HT1080 (cell line): ENCODE results near the gene EHHADH. TPM values are rescaled to one million over a fixed set of nuclear protein-coding genes. Genes with fewer than 3 reads are reported as not detected.

Experiments
- DNase-seq: peaks from one replicate; pipeline ENCODE4 v3.0.0-alpha.2; 2015; ENCODE audit warnings: low read depth
- total RNA-seq: library from RNA; depleted of rRNA; stranded (reverse); fragments of >200 nt; shearing (Covaris generic); gene quantifications from 2 replicates; pipeline ENCODE4 v1.2.3, GENCODE V29; 2014

Gene EHHADH
- total RNA-seq, 1 experiment from 2014 or later: 6.8 TPM

- DNase-seq: no peak
Measured at GRCh38 chr3:185199671-185200070, 54.2 kb downstream of the EHHADH start.

DNA sequence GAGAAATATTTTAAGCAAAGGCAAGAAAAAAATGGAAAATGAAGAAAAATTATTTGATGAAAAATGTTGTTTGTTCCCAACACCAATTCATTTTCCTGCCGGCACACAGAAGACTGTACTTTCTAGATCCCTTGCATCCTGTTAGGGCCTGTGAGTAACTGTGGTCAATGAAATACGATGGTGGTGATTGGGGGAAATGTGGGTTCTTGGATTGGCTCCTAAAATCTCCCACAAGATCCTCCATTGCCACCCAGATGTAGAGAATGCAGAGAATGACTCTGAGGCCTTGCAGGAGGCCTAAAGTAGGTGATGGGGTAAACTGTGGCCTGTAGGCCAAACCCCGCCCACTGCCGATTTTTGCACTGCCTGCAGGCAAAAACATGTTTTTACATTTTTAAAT, 54.6 kb downstream of the EHHADH start:
- peak; percentile 42 for DNase-seq

DNA sequence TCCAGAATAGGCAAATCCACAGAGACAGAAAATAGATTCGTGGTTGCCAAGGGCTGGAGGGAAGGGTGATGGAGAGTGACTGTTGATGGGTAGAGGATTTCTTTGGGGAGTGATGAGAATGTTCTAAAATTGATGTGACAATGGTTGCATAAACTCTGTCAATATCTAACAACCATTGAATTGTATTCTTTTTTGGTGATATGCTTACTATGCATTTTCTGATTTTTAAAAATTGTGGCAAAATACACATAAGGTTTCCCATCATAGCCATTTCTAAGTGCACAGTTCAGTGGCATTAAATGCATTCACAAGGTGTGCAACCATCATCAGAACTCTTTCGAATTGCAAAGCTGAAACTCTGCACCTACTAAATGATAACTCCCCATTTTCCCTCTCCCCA, 56.8 kb downstream of the EHHADH start:
- no peak for DNase-seq

DNA sequence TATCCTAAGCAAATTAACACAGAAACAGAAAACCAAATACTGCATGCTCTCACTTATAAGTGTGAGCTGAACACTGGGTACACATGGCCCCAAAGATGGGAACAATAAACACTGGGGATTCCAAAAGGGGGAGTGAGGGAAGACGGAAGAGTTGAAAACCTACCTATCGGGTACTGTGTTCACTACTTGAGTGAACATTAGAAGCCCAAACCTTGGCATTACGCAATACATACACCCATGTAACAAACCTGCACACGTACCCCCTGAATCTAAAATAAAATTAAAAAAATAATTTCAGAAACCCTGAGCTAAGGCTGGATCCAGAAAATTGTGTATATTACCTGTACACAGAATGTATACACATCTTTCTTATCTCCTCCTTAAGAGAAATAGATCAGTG, 58.2 kb downstream of the EHHADH start:
- no peak for DNase-seq

DNA sequence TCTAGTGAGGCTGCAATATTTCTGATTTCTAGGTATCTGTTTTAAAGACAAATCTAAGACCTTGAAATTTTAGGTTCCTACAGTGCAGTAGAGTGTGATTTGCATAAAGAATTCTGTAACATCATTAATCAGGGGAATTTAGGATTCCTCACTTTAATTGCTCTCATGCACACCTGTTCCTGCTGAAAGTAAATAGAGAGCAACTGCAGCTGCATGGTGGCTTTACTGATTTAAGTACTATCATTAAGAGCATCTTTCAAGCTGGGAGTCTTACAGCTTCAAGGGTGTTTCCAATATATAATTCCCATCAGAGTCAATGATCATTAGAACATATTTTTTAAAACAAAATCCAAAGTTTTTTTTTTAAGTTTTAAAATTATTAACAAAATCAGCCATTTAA, 65.0 kb downstream of the EHHADH start:
- DNase-seq: no peak

DNA sequence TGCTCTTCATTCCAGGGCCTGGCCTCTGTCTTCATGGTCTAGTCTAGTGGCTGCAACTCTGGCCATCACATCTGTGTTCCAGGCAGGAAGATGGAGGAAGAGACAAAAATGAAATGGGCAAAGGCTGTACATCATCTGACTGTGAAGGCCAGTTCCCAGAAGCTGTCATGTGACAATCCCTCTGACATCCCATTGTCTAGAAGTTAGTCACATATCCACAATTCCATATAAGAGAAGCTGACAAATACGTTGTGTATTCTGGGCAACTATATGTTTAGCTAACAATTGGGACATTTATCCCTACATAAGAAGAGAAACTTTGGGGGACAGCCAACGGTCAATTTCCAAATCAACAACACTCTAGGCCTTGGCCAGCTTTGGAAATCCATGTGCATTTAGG, 66.5 kb downstream of the EHHADH start:
- DNase-seq: no peak

- peak; percentile 46 for DNase-seq
Measured at GRCh38 chr3:185176750-185177359, 77.0 kb downstream of the EHHADH start.

GRCh38 chr3:185175370-185175987, 78.4 kb downstream of the EHHADH start:
- DNase-seq: peak; percentile 24

DNA sequence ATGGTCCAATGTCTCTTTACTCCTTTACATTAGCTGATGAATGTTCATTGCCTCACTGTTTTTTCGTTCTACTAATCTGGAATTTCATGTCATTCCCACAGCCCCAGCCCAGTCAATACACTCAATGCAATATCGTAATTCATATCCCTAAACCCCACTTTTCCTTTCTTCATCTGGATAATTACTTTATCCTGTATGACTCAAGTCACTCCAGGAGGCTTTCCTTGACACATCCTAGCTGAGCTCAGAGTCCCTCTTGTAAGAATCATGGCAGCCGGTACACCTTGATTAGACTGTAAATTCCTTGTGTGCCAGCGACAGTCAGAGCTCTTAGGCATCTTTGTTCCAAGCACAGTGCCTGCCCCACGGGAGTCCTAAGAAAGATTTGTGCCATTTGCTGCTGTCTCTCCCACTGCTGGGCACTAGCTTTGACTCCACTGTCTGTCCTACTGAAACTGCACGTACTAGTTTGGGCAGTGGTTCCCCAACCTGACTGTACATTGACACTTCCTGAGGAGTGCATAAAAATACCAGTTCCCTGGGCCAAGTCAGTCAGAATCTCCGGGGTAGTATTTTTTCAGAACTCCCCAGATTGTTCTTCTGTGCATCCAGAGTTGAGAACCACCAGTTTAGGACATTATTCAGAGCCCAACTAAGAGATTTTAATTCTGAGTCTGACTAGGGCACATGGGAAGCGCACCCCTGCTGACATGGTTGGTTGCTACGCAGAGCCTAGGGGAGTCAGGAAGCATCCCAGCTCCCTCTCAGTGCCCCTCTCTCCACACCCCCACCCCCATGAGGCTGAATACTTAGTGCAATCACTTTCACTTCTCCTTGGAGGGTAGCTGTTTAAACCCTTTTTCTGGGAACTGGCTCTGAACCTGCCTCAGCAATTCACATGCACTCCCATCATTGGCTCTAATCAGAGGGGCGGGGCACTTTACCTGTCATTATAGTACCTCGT, 81.5 kb downstream of the EHHADH start:
- DNase-seq: peak; percentile 52

DNA sequence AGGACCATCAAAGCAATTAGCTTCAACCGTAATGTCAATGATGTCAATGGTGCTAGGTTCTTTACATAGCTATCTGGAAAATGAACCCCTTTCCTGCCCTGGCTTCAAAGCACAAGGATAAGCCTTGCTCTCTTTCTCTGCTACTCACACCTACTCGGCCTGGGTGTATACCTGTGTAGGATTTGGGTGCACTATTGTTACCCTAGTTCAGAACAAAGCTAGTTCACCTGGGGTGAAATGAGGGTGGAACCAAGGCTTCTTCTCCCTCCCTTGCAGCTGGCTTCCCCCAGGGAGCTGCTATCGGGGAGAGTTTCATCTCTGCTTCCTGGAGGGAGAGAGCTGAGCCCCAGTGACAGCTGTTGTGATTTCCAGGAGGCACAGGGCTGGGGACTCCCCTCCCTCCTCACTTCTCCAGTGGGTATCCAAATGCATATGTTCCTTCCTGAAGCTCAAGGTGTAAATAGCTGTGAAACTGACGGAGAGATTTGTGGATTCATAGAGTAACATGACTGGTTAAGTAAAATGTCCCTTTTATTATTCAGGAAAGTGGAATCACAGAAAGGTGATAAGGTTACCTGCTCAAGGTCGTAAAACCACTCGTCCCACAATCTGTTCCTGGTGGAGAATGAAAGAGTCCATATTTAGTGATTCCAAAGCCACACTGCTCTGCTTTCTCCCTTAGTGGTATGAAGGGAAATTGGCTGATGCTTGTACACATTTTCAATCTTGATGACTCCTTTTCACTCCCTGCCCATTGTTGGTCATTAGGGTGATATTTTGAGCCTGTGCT, 89.2 kb downstream of the EHHADH start:
- no peak for DNase-seq

DNA sequence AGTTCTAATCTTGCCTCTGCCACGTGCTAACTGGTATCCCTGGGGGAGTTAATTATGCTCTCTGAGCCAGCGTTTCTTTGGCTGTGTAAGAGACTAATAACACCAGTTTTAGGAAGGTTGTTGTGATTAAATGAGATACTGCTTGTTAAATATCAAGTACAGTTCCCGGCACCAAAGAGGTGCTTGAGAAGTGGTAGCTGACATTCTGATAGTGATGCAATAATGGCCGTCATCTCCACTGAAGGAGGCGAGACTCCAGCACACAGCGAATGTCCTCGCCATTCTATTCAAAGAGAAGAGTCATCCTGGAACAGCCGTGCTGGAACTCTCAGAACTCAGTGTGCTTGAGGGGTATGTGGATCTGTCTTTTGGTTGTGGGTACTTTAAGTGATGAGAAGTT, 91.2 kb downstream of the EHHADH start:
- no peak for DNase-seq

DNA sequence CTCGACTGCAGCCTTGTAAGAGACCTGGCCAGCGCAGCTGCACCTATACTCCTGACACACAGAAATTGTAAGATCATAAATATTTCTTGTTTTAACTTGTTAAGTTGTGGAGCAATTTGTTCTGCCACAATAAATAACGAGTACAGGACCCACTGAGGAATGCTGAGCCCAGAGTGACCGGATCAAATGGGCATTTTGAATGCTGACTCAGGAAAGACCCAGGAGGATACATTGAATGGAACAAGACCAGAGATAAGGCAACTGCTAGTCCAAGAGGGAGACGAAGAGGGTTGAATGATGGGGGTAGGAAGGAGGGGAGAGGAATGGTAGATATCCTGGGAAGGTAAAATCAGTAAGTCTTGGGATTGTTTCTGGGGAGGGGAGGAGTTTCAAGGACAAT, 92.1 kb downstream of the EHHADH start:
- DNase-seq: no peak

DNA sequence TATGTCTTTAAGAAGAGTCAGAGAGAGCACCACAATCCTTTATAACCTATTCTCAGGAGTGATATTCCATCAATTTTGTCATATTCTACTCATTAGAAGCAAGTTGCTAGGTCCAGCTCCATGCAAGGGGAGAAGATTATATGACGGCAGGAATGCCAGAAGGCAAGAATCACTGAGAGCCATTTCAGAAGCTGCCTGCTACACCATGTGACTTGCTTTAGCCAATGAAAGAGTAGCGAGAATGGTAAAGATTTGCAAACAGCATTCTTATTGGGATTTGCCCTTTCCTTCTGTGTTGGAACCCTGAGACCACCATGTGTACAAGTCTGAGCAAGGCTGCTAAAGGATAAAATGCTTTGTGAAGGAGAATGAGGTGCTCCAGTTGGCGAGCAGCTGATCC, 96.5 kb downstream of the EHHADH start:
- DNase-seq: no peak

- no peak for DNase-seq
Measured at GRCh38 chr3:185155678-185156077, 98.2 kb downstream of the EHHADH start.

DNA sequence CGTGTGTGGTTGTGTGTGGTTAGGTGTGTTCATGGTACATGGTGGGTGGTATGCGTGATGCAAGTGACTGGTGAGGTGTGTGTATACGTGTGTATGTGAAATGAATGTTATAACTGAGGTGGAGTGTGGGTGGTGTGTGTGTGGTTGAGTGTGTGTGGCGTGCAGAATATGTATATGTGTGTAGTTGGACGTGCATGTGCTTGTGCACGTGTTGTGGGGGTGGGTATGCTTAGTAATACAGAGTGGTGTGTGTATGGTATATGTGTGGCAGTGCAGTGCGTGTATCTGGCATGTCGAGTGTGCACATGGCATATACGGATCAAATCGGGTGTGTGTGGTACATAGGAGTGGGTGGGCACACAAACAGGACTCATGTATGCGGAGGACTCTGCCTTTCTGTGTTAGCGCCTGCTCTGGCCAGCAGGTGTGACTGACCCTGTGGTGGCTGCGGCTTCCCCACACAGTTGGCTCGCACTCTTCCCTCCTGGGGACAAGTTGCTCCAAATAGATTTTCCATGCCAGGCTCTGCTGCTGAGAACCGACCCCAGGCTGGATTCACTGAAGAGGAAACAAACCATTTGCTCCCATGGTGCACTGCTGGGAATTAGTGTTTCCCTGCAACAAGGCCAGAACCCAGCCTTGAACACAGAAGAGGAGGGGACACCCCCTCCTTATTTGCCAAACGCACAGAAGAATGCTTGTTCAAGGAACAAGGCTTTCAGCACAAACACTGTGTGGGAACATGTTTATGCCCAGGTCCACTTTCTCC, 99.8 kb downstream of the EHHADH start:
- DNase-seq: no peak

GRCh38 chr3:185153171-185153771, 100.6 kb downstream of the EHHADH start:
- no peak for DNase-seq

GRCh38 chr3:185152410-185153170, 101.3 kb downstream of the EHHADH start, which contains the start of gene C3orf70:
TSS of gene C3orf70 (minus strand) at chr3:185153060. CDS start at chr3:185152823, 237 bp downstream.
- peak; percentile 52 for DNase-seq

DNA sequence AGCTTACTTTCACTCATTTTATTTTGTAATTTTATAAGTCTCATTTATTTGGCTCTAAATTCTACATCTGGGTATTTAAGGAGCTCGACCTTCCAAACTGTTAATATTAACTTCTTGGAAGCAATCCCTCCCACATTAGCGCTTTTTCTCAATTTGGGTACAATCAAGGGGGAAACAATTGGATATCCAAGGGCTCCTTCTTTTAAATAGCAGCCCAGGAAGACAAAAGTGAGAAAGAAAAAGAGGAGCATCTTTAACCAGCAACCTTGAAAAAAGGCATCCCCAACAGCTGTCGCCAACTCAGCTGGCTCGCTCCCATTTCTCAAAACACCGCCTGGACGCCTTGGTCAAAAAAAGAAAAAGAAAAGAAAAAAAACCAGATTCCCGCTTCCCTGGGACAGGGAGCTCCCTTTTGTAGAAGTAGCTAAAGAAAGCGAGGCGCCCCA, 101.9 kb downstream of the EHHADH start:
- DNase-seq: no peak
